Ramos (cell line): Measurements from ENCODE around the gene PHF1.

Experiments
- in situ Hi-C: fragments of 300-500 bp; cut with MboI; formaldehyde crosslinking; loops from one replicate; pipeline ENCODE4 v1.14.3; 2022; ENCODE audit warnings: low sequenced_read_pairs; ENCODE audit not compliant: unreplicated experiment

The PHF1 gene

DNA sequence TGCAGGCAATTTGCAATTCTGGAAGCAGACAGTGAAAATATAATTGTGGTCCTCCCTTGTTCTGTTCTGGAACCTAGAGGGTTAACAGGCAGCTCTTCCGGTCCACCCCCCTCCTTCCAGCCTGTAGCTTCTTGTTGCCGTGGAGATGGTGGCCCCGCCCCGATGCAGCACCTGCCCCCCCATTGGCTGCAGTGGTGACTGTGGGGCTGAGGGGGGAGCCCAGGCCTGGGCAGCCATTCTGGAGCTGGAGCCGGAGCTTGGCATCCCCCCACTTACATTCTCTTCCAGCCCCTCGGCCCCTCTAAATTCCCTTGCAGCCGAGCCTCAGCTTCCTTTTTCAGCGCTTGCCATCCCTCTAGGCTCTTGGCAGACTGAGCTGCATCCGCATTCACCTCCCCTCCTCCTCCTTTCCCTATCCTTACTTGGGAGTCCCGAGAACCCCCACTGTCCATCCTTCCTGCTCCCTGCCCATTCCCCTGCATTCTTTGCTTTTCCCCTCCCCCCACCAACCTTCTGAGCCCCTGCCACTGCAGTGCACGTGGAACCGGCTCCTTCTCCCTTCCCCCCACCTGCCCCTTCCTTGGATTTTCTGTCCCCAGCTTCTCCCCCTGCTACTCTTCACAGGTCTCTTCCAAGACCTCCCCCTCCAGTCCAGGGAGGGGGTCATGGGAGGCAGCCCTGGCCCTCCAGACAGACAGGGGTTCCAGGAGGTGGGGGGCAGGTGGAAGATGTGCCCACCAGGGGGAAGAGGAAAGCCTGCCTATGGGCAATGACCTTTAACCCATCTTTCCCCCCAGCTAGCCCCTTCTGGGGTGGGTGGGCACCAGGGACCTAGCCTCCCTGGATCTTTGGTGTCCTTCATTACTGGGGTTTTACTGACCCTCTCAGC lies 20.4 kb downstream of the PHF1 start:
- in situ Hi-C loops = no loop called here

DNA sequence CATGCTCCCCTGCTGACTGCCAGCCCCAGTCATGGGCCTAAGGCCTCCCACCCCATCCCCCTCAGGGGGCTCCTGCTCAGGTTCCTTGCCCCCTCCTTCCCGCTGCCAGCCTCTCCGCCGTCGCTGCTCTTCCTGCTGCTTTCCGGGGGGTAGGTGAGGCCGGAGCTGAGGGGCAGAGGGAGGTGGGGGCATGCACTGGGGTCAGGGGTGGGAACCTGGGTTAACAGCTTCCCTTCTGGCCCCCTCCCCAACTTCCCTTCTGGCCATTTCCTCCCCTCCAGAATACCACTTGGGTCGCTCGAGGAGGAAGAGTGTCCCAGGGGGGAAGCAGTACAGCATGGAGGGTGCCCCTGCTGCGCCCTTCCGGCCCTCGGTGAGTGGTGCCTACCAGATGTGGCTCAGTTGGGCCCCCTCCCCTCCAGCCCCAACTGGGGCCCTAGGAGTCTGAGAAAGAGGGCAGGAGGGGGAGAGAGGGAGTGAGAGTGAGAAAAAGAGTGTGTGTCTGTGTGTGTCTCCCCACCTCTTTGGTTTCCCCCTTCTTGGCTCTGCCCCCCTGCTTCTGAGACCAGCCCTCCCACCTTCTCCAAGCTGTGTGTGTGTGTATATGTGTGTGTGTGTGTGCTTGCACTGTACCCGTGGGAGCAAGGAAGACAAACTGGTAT lies 21.2 kb downstream of the PHF1 start:
- in situ Hi-C loops = no loop called here

DNA sequence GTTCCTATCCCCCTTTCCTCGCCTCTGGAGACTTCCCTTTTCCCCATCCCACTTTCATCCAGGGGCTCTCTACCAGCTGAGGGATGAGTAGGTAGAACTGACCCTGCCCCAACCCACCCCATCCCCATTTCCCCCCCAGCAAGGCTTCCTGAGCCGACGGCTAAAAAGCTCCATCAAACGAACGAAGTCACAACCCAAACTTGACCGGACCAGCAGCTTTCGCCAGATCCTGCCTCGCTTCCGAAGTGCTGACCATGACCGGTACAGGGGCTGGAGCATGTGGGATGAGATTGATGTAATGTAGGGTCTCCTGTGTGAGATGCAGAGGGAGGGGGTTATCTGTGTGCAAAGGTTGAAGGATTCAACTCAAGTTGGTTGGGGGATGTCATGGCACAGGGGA lies 21.7 kb downstream of the PHF1 start:
- in situ Hi-C loops = no loop called here

DNA sequence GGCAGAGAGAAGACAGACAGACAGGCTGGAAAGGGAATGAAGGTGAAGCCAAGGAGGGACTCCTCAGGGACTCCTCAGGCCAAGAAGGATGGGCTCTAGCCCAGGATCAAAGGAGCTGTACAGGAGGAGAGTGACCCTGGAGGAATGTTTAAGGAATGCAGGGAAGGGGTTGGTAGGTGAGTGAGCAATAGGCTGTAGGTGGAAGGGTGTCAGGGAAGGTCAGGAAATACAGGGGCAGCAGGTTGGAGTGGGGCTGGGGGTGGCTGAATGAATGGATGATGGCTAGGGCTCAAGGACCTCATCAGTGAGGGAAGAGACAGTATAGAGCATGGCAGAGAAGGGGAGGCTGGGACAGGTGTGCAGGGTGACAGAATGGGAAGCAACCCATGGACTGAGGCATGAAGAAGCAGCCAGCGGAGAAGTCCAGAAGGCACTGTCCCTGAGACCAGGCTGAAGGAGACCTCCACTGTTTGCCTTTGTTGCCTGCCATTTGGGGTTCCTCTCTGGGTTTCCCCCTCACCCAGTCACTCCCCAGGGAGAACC lies 22.3 kb downstream of the PHF1 start:
- in situ Hi-C loops = no loop called here

DNA sequence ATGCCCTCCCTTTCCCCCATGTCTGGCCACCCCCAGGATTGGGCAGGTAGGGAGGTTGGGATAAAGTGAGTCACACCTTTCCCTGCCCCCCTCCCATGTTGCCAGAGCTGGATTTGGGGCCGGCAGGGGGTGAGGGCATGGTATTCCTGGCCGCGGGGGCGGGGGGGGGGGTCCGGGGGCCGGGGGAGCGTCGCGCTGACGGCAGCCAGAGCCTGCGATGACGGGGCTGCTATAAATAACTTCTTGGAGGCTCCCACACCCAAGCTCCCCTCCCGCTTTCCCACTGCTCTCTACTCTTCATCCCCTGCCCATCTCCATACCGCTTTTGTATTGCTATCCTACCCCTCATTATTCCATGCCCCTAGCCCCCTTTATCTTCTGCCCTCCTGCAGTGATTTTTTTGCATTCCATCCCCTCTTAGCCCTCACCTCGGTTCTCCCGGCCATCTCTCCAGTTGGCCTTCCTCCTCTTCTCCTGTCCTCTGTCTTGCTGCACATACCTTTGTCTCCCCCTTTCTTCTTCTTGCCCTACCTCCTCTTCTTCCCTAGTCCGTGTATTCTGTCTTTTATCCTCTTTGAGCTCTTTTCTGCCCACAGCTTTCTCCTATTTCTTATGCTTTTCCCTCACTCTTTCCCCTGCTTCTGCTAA lies 22.9 kb downstream of the PHF1 start:
- in situ Hi-C loops = no loop called here

DNA sequence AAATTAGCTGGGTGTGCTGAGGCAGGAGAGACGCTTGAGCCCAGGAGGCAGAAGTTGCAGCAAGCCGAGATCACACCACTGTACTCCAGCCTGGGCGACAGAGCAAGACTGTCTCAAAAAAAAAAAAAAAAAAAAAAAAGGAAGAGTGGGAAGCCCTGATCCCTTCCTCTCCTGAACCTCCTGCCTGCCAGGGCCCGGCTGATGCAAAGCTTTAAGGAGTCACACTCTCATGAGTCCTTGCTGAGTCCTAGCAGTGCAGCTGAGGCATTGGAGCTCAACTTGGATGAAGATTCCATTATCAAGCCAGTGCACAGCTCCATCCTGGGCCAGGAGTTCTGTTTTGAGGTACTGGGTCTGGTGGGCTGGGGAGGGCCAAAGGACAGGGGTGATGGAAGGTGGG lies 24.1 kb downstream of the PHF1 start:
- in situ Hi-C loops = no loop called here

DNA sequence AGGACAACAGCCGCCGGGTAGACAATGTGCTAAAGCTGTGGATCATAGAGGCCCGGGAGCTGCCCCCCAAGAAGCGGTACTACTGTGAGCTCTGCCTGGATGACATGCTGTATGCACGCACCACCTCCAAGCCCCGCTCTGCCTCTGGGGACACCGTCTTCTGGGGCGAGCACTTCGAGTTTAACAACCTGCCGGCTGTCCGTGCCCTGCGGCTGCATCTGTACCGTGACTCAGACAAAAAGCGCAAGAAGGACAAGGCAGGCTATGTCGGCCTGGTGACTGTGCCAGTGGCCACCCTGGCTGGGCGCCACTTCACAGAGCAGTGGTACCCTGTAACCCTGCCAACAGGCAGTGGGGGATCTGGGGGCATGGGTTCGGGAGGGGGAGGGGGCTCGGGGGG lies 26.9 kb downstream of the PHF1 start:
- in situ Hi-C loops = no loop called here

DNA sequence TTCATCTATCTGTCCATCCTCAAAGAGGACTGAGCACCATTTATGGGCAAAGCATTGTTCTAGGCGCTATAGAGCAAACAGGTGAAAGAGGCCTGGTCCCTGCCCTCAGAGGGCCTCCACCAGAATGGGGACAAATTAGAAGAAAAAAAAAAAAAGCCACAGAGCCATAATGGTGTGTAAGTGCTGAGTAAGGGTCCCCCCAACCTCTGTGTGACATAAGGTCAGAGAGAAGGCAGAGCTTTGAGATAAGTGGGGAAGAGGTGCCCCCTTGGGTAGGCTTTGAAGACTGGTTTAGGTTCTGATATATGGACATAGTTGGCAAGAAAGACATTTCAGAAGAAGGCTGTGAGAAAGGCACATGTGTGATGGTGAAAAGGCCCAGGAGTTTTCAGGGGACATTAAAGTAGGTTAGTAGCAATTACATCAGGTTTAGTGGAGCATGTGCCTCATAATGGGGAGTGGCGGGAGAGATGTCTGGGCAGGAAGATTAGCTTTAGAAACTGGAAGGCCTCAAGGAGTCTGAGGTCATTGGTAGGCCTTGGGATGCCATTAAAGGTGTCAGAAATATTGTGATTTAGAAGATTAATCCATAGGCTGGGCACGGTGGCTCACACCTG lies 28.3 kb downstream of the PHF1 start:
- in situ Hi-C loops = no loop called here

DNA sequence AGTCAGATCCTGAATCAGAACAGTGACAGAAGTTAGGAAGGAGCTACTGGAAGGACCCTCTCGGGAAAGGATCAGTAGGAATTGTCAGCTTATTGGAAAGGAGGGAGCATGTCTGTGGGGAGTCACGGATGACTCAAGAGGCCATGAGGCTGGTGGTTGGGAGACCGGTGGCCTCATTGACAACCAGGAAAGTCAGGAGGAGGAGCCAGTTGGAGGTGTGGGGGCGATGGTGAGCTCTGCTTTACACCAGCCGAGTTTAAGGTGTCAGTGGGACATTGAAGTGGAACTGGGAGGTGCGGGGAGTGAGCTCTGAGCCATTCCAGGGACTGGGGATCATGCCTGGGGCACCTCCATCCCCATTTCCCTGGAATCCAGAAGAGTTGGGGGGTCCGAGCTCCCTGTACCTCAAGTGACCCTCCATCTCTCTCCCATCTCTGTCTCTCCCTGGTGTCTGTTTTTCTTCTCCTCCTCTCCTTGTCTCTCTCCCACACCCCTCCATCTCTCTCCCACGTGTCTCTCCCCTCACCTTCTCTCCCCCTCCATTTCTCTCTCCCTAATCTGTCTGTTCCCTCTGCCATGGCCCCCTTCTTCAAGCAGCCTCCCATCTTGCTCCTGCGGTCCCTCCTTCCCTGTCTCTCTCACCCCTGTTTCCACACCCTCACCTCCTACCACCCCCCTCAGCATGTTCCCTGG lies 29.3 kb downstream of the PHF1 start:
- in situ Hi-C loops = no loop called here

DNA sequence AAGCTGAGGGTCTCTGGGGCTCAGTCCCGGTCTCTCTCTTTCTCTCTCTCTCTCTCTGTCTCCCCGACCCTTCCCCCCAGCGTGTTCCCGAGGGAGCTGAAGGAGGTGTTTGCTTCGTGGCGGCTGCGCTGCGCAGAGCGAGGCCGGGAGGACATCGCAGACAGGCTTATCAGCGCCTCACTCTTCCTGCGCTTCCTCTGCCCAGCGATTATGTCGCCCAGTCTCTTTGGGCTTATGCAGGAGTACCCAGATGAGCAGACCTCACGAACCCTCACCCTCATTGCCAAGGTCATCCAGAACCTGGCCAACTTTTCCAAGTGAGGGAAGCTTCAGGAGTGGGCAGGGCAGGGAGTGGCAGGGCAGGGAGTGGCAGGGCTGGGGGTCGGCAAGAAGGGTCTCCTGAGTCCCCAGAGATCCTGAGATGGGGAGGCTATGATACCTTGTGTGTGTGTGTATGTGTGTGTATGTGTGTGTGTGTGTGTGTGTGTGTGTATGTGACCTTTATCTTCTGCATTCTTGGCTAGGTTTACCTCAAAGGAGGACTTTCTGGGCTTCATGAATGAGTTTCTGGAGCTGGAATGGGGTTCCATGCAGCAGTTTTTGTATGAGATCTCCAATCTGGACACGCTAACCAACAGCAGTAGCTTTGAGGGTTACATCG lies 30.0 kb downstream of the PHF1 start:
- in situ Hi-C loops = no loop called here

DNA sequence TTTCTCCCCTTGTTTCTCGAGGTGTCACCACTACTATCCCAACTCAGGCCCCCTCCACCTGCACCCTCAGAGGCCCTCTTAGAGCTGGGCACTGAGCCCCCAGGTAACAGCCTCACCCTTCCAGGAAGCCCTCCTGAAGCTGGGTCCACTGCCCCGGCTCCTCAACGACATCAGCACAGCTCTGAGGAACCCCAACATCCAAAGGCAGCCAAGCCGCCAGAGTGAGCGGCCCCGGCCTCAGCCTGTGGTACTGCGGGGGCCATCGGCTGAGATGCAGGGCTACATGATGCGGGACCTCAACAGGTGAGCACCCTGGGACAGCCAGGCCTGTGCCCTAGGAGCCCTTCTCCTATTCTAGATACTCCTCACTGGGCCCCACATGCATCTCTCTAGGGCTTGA lies 30.6 kb downstream of the PHF1 start:
- in situ Hi-C loops = no loop called here

DNA sequence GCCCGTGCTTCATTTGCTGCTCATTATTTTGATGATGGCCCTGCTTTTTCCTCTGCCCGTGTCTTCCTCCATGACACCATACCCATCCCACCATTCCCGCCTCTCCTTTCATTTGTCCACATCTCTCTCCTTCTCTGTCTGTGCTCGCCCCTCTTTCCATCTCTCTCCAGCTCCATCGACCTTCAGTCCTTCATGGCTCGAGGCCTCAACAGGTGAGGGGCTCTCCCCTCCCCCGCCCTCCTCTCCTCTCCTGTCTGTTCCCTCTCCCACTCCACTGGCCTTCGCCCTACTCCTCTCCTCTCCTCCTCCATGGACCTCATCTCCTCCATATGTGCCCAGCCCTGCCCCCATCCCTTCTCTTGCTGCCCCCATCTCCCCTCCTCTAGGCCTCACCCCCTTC lies 31.5 kb downstream of the PHF1 start:
- in situ Hi-C loops = no loop called here

DNA sequence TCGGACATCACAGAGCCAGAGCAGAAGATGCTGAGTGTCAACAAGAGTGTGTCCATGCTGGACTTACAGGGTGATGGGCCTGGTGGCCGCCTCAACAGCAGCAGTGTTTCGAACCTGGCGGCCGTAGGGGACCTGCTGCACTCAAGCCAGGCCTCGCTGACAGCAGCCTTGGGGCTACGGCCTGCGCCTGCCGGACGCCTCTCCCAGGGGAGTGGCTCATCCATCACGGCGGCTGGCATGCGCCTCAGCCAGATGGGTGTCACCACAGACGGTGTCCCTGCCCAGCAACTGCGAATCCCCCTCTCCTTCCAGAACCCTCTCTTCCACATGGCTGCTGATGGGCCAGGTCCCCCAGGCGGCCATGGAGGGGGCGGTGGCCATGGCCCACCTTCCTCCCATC lies 32.2 kb downstream of the PHF1 start:
- in situ Hi-C loops = no loop called here

DNA sequence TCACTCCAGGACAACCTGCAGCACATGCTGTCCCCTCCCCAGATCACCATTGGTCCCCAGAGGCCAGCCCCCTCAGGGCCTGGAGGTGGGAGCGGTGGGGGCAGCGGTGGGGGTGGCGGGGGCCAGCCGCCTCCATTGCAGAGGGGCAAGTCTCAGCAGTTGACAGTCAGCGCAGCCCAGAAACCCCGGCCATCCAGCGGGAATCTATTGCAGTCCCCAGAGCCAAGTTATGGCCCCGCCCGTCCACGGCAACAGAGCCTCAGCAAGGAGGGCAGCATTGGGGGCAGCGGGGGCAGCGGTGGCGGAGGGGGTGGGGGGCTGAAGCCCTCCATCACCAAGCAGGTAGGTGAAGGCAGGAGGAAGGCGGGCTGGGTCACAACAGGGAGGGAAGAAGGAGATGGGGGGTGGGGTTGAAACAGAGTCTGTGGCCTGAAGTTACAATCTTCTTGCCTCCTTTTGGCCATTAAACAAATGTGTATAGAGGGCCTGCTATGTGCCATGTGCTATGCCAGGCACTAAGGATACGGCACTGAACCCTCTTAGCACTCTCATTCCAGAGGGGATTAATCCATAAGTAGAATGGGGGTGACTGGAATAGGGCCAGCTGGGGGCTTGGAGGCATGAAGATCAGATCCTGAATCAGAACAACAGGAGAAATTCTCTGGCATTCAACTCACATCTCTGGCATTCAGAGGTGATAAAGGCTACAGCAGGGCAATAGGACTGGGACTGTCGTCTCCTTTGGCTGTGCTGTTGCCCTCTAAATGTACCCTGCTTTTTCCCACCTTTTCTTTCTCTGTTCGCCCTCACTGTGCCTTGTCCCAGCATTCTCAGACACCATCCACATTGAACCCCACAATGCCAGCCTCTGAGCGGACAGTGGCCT lies 33.0 kb downstream of the PHF1 start:
- in situ Hi-C loops = no loop called here

DNA sequence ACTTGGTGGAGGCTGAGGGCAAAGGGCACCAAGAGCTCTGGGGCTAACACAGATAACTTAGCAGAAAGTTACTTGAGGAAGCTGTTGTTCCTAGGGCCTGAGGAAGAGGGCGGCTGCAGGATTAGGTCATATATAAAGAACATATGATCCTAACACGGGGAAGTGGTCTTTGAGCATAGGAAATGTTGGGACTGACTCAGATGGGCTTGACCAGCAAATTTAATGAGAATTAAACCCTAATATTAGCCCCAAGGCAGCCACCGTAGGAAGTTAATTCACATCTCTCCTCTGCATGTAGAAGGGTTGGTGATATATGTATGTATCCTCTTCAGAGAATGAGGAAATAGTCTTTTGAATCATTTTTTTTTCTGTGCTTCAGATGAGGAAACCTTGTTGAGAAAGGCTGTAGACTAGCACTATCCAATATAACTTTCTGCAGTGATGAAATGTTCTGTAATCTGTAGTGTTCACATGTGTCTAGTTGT lies 34.3 kb downstream of the PHF1 start:
- in situ Hi-C loops = no loop called here

DNA sequence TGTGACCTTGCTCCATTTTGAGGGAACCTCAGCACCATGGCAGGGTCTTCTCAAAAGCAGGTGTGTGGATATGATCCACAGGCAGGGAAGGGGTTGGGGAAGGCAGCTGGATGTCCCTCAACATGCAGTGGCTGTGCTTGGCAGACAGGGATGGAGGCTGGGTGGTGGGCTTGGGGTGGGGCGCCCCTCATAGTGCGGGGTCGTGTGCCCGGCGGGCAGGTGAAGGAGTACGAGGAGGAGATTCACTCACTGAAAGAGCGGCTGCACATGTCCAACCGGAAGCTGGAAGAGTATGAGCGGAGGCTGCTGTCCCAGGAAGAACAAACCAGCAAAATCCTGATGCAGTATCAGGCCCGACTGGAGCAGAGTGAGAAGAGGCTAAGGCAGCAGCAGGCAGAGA lies 35.5 kb downstream of the PHF1 start:
- in situ Hi-C loops = no loop called here

DNA sequence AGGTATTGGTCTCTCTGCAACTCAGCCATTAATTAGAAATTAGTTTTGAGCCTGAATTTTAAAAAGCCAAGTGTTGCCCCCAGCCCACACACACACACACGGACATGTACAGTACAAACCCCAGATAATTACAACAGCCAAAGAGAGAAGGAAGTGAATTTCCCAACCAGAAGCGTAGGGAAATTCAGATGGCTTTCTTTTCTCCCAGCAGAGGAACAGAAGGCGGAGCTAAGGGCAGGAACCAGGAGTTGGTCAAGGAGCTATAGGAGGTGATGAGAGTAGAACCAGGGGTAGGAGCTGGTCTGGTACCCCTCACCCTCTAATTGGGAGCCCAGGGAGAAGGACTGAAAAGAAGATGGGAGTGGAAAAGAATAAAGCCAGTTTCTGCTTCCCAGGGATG lies 39.6 kb downstream of the PHF1 start:
- in situ Hi-C loops = no loop called here

DNA sequence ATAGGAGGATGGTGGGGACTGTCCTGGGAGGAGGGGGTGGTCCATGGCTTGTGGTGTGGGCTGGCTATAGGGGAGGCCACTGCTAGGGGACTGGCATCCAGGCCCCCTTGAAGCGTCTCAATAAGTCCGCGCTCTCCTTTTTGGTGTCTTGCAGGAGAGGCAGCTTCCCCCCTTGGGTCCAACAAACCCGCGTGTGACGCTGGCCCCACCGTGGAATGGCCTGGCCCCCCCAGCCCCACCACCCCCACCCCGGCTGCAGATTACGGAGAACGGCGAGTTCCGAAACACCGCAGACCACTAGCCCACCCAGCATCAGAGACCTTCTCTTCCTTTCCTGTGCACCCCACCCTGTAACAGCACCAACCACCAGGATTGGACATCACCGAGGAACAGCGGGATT lies 40.8 kb downstream of the PHF1 start:
- in situ Hi-C loops = no loop called here
